ENCODE measurements around the gene FGGY.

FGGY gene

GRCh38 chr1:59805554-59805953 lies 508.7 kb downstream of the FGGY start:
- Histone ChIP-seq H3K9ac (ENCODE audit: low read length in 2 of 2) (no peak overlapping the region), H3K4me3 (ENCODE audit: low read length in 2 of 2) (no peak overlapping the region), H3K36me3 (ENCODE audit: control insufficient read depth in 2 of 2, insufficient read depth in 2 of 2, low read length in 2 of 2) (no peaks in the 10 kb centered on the region), H3K27me3 (ENCODE audit: control insufficient read depth in 1 of 2, insufficient read depth in 2 of 2, low read length in 2 of 2) (peaks cover 0 to 3% of the 10 kb centered on the region in 2 donors), H3K9me3 (ENCODE audit: control insufficient read depth in 2 of 2, low read length in 2 of 2) (no peaks in the 10 kb centered on the region), H3K27ac (ENCODE audit: low read length) (no peak overlapping the region), H3K4me1 (ENCODE audit: control insufficient read depth, insufficient read depth, low read length) (no peaks in the 10 kb centered on the region)
